Keratinocyte (primary cell): ENCODE results near the gene POLE2.

ENCODE experiments used
- CTCF ChIP-seq, 3 experiments: IDR thresholded peaks in 1 of 3; conservative IDR thresholded peaks in 1 of 3; optimal IDR thresholded peaks in 1 of 3; 2 replicates in 2 of 3; 3 replicates in 1 of 3; pipeline versions ENCODE3 to v1.5.1; 2011; ENCODE audit warnings: low read length in 3 of 3, mild to moderate bottlenecking in 3 of 3, moderate library complexity in 2 of 3, control low read depth in 1 of 3, inconsistent platforms in 1 of 3; ENCODE audit not compliant: insufficient read depth in 2 of 3; ENCODE audit errors: extremely low read depth in 1 of 3
- EZH2 ChIP-seq: IDR thresholded peaks from one replicate; pipeline ENCODE4 v1.6.1; 2012; ENCODE audit warnings: inconsistent platforms, mild to moderate bottlenecking, low read length, moderate library complexity

- TF ChIP-seq EZH2 (no peak), CTCF (optimal IDR thresholded peaks at IDR 0.05 in 1 of 3, IDR thresholded peaks at IDR 0.05 in 1 of 3, conservative IDR thresholded peaks at IDR 0.05 in 1 of 3; ENCODE audit: extremely low read depth in 1 of 3, insufficient read depth in 2 of 3, low read length in 3 of 3) (no peak)
Observed at GRCh38 chr14:49642163-49642562, 45.9 kb downstream of the POLE2 start.
